Skeletal muscle satellite cell (primary cell): ENCODE data around the gene TOPBP1. TPM values are rescaled to one million over a fixed set of nuclear protein-coding genes. Genes with fewer than 3 reads are reported as not detected.

Experiments used
- H3K27me3 ChIP-seq: 2 replicates; pipeline ENCODE4 v1.7.0; 2013; ENCODE audit warnings: low read length; ENCODE audit not compliant: control insufficient read depth, insufficient read depth
- H3K36me3 ChIP-seq: 2 replicates; pipeline ENCODE4 v1.7.0; 2013; ENCODE audit warnings: mild to moderate bottlenecking, control low read depth, low read length; ENCODE audit not compliant: insufficient read depth
- H3K4me1 ChIP-seq: 2 replicates; pipeline ENCODE4 v1.7.0; 2013; ENCODE audit warnings: low read length; ENCODE audit not compliant: control insufficient read depth, insufficient read depth
- H3K4me2 ChIP-seq: 2 replicates; pipeline ENCODE4 v1.7.0; 2013; ENCODE audit warnings: mild to moderate bottlenecking, low read length
- H3K4me3 ChIP-seq: 2 replicates; pipeline ENCODE4 v1.7.0; 2013; ENCODE audit warnings: low read length
- H3K9ac ChIP-seq: 2 replicates; pipeline ENCODE4 v1.7.0; 2013; ENCODE audit warnings: mild to moderate bottlenecking, low read depth, low read length, moderate library complexity
- H3K9me3 ChIP-seq: replicated peaks from 2 replicates; pipeline ENCODE4 v1.7.0; 2013; ENCODE audit warnings: mild to moderate bottlenecking, control low read depth, low read length
- total RNA-seq: library from RNA; depleted of rRNA; stranded (reverse); fragments of >200 nt; gene quantifications from 2 replicates; pipeline ENCODE4 v1.2.3, GENCODE V29; 2012; rRNA removed

Gene TOPBP1
- total RNA-seq: 32.1 and 37.5 TPM in 2 replicates

GRCh38 chr3:133661454-133662277, at the start of gene TOPBP1:
TSS of gene TOPBP1 (minus strand) at chr3:133661941. CDS start at chr3:133661127, 814 bp downstream.
- H3K4me2 ChIP-seq: peak within 1 kb of the TSS; percentile 76

GRCh38 chr3:133711013-133711412, 49.3 kb upstream of the TOPBP1 start:
- H3K4me3 ChIP-seq: no peak overlapping the region
- no peaks in the 10 kb centered on the region for H3K9me3 ChIP-seq
- H3K27me3 ChIP-seq: peaks cover 63% of the 10 kb centered on the region
- no peaks in the 10 kb centered on the region for H3K36me3 ChIP-seq
- no peak overlapping the region for H3K4me2 ChIP-seq
- H3K4me1 ChIP-seq: no peaks in the 10 kb centered on the region
- H3K9ac ChIP-seq: no peak overlapping the region

More at GRCh38 chr3:133661454-133662277, at the start of gene TOPBP1:
- Histone ChIP-seq H3K36me3 (peaks cover 12% of the 10 kb centered on the region), H3K4me1 (peaks cover 8% of the 10 kb centered on the region), H3K9ac (peak within 1 kb of the TSS; percentile 93), H3K9me3 (no peaks in the 10 kb centered on the region), H3K4me3 (peak within 1 kb of the TSS; percentile 80), H3K27me3 (no peaks in the 10 kb centered on the region)

DNA sequence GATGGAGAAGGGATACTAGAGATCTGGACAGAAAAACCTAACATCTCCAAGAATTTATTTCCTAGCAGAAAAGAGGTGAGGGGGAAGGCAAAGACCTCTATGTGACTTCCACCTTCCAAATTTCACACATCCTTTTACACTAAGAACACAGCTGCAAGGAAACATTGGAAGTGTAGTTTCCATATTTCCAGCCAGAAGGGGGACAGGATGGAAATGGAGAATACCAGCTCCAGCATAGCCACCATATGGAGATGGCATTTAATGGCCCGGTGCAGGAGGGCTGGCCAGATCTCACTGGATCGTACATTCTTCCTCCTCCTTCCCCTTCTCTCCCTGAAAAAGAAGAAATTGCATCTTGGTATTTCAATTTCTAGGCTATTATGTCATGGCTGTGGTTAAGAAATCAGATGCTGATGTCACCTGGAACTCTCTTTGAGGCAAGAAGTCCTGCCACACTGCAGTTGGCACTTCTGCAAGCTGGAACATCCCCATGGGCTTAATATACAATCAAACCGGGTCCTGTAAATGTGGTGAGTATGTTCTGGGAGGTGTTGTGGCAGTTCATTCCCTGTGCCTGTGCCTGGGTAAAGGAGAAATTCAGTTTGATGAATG, 47.5 kb upstream of the TOPBP1 start:
- H3K9ac ChIP-seq: no peak overlapping the region
- no peaks in the 10 kb centered on the region for H3K4me1 ChIP-seq
- H3K36me3 ChIP-seq: no peaks in the 10 kb centered on the region
- H3K4me3 ChIP-seq: no peak overlapping the region
- no peak overlapping the region for H3K4me2 ChIP-seq
- H3K27me3 ChIP-seq: peaks cover 66% of the 10 kb centered on the region
- no peaks in the 10 kb centered on the region for H3K9me3 ChIP-seq

DNA sequence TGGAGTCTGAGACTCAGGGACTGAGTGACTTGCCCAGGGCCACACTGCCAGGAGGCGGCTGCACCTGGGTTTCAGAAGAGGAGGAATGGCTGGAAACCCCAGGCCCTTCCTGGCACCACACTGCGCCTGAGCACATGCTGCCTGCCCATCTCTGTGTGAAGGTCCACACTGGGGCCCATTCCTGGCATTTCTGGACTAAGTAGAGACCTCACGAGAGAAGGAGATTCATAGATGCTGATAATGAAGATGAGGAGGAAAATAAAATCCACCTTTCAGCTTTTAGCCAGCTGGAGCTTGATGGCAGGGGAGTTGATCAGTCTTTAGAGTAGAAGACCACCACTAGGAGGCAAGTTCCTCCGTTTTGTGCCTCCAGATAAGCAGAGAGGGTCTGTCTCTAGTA, 44.3 kb upstream of the TOPBP1 start:
- Histone ChIP-seq H3K4me1 (no peaks in the 10 kb centered on the region), H3K9me3 (no peaks in the 10 kb centered on the region), H3K9ac (no peak overlapping the region), H3K4me3 (no peak overlapping the region), H3K36me3 (no peaks in the 10 kb centered on the region), H3K27me3 (peaks cover 53% of the 10 kb centered on the region), H3K4me2 (no peak overlapping the region)

DNA sequence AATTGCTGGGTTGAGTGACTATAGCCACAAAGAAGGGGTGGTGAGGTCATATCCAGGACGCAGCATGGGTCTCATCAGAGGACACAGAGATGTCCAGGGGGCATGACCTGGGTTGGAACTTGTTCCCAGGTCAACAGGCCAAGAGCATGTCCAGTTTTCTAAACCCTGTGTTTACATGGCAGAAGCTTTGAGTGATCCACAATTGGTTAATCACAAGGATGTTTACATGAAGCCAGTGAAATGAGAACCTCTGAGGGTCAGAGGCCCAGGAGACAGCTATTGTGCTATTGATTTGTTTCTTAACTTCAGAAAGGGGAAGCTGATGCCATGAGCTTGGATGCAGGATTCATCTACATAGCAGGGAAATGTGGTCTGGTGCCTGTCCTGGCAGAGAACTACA, 42.2 kb upstream of the TOPBP1 start:
- no peaks in the 10 kb centered on the region for H3K9me3 ChIP-seq
- no peaks in the 10 kb centered on the region for H3K4me1 ChIP-seq
- no peaks in the 10 kb centered on the region for H3K36me3 ChIP-seq
- peaks cover 44% of the 10 kb centered on the region for H3K27me3 ChIP-seq
- H3K4me3 ChIP-seq: no peak overlapping the region
- no peak overlapping the region for H3K9ac ChIP-seq
- H3K4me2 ChIP-seq: no peak overlapping the region

- Histone ChIP-seq H3K4me3 (no peak overlapping the region), H3K4me1 (no peaks in the 10 kb centered on the region), H3K36me3 (no peaks in the 10 kb centered on the region), H3K27me3 (peaks cover 27% of the 10 kb centered on the region), H3K9ac (no peak overlapping the region), H3K4me2 (no peak overlapping the region), H3K9me3 (no peaks in the 10 kb centered on the region)
Measured at GRCh38 chr3:133701435-133702358, 40.0 kb upstream of the TOPBP1 start.

GRCh38 chr3:133700351-133700750, 38.6 kb upstream of the TOPBP1 start:
- Histone ChIP-seq H3K4me1 (no peaks in the 10 kb centered on the region), H3K9me3 (no peaks in the 10 kb centered on the region), H3K4me3 (no peak overlapping the region), H3K4me2 (no peak overlapping the region), H3K36me3 (no peaks in the 10 kb centered on the region), H3K9ac (no peak overlapping the region), H3K27me3 (peaks cover 13% of the 10 kb centered on the region)

DNA sequence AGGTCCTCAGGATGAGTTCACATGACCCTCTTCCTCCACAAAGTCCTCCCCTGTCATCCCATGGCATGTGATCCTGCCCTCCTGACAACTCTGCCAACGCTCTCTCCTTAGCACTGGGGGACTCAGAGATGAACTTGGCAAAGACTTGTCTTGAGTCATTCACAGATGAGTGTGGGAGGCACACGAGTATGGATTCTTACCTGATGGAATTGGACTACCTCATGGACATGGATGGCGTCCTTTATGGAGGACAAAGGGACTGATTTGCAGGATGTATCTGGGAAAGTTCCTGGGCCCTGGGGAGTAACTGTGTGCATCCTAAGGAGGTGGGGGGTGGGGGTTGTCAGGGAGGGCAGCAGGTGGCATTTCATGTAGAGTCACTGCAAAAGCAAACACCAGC, 38.2 kb upstream of the TOPBP1 start:
- Histone ChIP-seq H3K4me3 (no peak overlapping the region), H3K4me1 (no peaks in the 10 kb centered on the region), H3K9ac (no peak overlapping the region), H3K4me2 (no peak overlapping the region), H3K36me3 (no peaks in the 10 kb centered on the region), H3K27me3 (peaks cover 11% of the 10 kb centered on the region), H3K9me3 (no peaks in the 10 kb centered on the region)

GRCh38 chr3:133699467-133699866, 37.7 kb upstream of the TOPBP1 start:
- H3K4me2 ChIP-seq: no peak overlapping the region
- no peak overlapping the region for H3K9ac ChIP-seq
- no peaks in the 10 kb centered on the region for H3K9me3 ChIP-seq

GRCh38 chr3:133697960-133698359, 36.2 kb upstream of the TOPBP1 start:
- Histone ChIP-seq H3K4me3 (no peak overlapping the region), H3K9me3 (no peaks in the 10 kb centered on the region), H3K4me2 (no peak overlapping the region)

More at GRCh38 chr3:133699467-133699866, 37.7 kb upstream of the TOPBP1 start:
- peaks cover 10% of the 10 kb centered on the region for H3K27me3 ChIP-seq
- no peaks in the 10 kb centered on the region for H3K4me1 ChIP-seq
- no peaks in the 10 kb centered on the region for H3K36me3 ChIP-seq
- no peak overlapping the region for H3K4me3 ChIP-seq

DNA sequence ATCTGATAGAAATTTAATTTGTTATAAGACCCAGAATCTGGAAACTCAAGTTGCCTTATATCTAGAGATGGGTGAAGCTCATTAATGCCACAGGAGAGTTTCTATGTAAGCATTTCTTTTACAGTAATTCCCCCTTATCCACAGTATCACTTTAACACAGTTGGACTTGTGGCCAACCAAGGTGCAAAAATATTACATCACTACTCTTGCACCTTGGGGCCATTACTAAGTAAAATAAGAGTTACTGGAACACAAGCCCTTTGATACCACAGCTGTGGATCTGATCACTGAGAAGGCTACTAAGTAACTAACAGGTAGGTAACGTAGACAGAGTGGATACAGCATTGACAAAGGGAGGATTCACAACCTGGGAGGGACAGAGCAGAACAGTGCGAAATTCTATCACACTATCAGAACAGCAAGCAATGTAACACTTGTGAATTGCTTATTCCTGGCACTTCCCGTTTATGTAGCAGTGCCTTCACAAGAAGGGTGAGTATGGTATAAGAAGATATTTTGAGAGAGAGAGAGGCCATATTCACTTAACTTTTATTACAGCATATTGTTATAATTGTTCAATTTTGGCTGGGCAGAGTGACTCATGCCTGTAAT, 33.9 kb upstream of the TOPBP1 start:
- no peaks in the 10 kb centered on the region for H3K9me3 ChIP-seq
- no peak overlapping the region for H3K4me3 ChIP-seq
- no peak overlapping the region for H3K9ac ChIP-seq
- no peaks in the 10 kb centered on the region for H3K4me1 ChIP-seq
- peaks cover 9% of the 10 kb centered on the region for H3K27me3 ChIP-seq
- no peaks in the 10 kb centered on the region for H3K36me3 ChIP-seq
- no peak overlapping the region for H3K4me2 ChIP-seq

More at GRCh38 chr3:133697960-133698359, 36.2 kb upstream of the TOPBP1 start:
- H3K9ac ChIP-seq: no peak overlapping the region
- H3K4me1 ChIP-seq: no peaks in the 10 kb centered on the region
- peaks cover 3% of the 10 kb centered on the region for H3K27me3 ChIP-seq
- no peaks in the 10 kb centered on the region for H3K36me3 ChIP-seq
